Epithelial cell of umbilical artery (primary cell): ENCODE measurements around the gene CT83. TPM values are rescaled to one million over a fixed set of nuclear protein-coding genes. Genes with fewer than 3 reads are reported as not detected.

Experiments
- total RNA-seq: library from RNA; depleted of rRNA; stranded (reverse); fragments of >200 nt; gene quantifications from 2 replicates; pipeline ENCODE4 v1.2.3, GENCODE V29; 2014

The CT83 gene
- total RNA-seq = not detected in 2 replicates

GRCh38 chrX:116462822-116463221, at the start of gene CT83:
Gene CT83, minus strand, starts transcription at chrX:116462976. Its CDS starts 120 bp downstream, at chrX:116462856.

GRCh38 chrX:116436358-116436816, 26.4 kb downstream of the CT83 start, which contains the start of gene SLC6A14:
Gene SLC6A14, plus strand, starts transcription at chrX:116436606. Its CDS starts 104 bp downstream, at chrX:116436710.

Other genes with a start within 250 kb of the CT83 start
- gene SLC6A14, start 26.4 kb downstream of the CT83 start, total RNA-seq = not detected in 2 replicates